IMR-90 (cell line): Measurements from ENCODE around the gene FRMD4B. TPM values are rescaled to one million over a fixed set of nuclear protein-coding genes. Genes with fewer than 3 reads are reported as not detected.

Experiments used
- ATAC-seq: fragments of 200-7000 bp; cut with Tn5 transposase; 2 replicates; pipeline ENCODE4 v1.9.1; 2020; ENCODE audit warnings: low read depth, mild to moderate bottlenecking, moderate library complexity
- BruUV-seq: library from RNA; stranded (reverse); fragments of 400-500 nt; replicated peaks from 2 replicates; lab custom pipeline; 2021; lab: Mats Ljungman, UMichigan
- CTCF ChIA-PET: fragments of 300-600 bp; formaldehyde crosslinking; extraction: SDS; loops from one replicate; lab custom pipeline; 2021; ENCODE audit warnings: antibody characterized with exemption; lab: Yijun Ruan, JAX
- POLR2A ChIA-PET: fragments of 300-600 bp; sonication (Branson Sonifier 250); formaldehyde crosslinking; loops from one replicate; lab custom pipeline; 2022; ENCODE audit warnings: antibody characterized with exemption; ENCODE audit not compliant: unreplicated experiment; lab: Charles Lee
- DNase-seq: peaks from one replicate; pipeline ENCODE4 v3.0.0; 2013
- H2AFZ ChIP-seq: replicated peaks from 2 replicates; pipeline ENCODE3; 2013; ENCODE audit warnings: low read length, mild to moderate bottlenecking; ENCODE audit not compliant: poor library complexity
- H2AK5ac ChIP-seq: 2 replicates; pipeline ENCODE4 v1.6.1; 2013; ENCODE audit warnings: low read depth, low read length, inconsistent platforms
- H2AK9ac ChIP-seq: replicated peaks from 2 replicates; pipeline ENCODE3; 2013; ENCODE audit warnings: mild to moderate bottlenecking, low read depth, low read length, moderate library complexity; ENCODE audit not compliant: poor library complexity
- H2BK120ac ChIP-seq: 2 replicates; pipeline ENCODE4 v1.6.1; 2013; ENCODE audit warnings: low read depth, low read length, inconsistent platforms
- H2BK15ac ChIP-seq: 3 replicates; pipeline ENCODE4 v1.6.1; 2013; ENCODE audit warnings: low read depth, low read length, inconsistent platforms
- H2BK20ac ChIP-seq: 2 replicates; pipeline ENCODE4 v1.6.1; 2013; ENCODE audit warnings: low read depth, mild to moderate bottlenecking, inconsistent platforms, low read length, moderate library complexity
- H2BK5ac ChIP-seq: 2 replicates; pipeline ENCODE4 v1.6.1; 2013; ENCODE audit warnings: mild to moderate bottlenecking, low read depth, low read length, inconsistent platforms; ENCODE audit not compliant: poor library complexity, severe bottlenecking
- H3K14ac ChIP-seq: replicated peaks from 2 replicates; pipeline ENCODE4 v1.6.1; 2013; ENCODE audit warnings: low read depth, low read length, inconsistent platforms
- H3K18ac ChIP-seq: 2 replicates; pipeline ENCODE4 v1.6.1; 2013; ENCODE audit warnings: low read depth, low read length, control low read depth
- H3K23ac ChIP-seq: 2 replicates; pipeline ENCODE4 v1.6.1; 2013; ENCODE audit warnings: low read depth, low read length, inconsistent platforms
- H3K27ac ChIP-seq: 2 replicates; pipeline ENCODE4 v1.5.1; 2013; ENCODE audit warnings: mild to moderate bottlenecking, control low read depth, low read length; ENCODE audit not compliant: insufficient read depth
- H3K27me3 ChIP-seq: 2 replicates; pipeline ENCODE4 v1.6.1; 2013; ENCODE audit warnings: low read length; ENCODE audit not compliant: control insufficient read depth, insufficient read depth
- H3K36me3 ChIP-seq: 2 replicates; pipeline ENCODE4 v1.6.1; 2013; ENCODE audit warnings: low read length, mixed read lengths; ENCODE audit not compliant: control insufficient read depth, insufficient read depth
- H3K4ac ChIP-seq: 2 replicates; pipeline ENCODE4 v1.6.1; 2013; ENCODE audit warnings: low read depth, low read length, inconsistent platforms
- H3K4me1 ChIP-seq: 2 replicates; pipeline ENCODE4 v1.6.1; 2013; ENCODE audit warnings: low read length, mixed read lengths; ENCODE audit not compliant: control insufficient read depth, insufficient read depth
- H3K4me2 ChIP-seq: 2 replicates; pipeline ENCODE4 v1.6.1; 2013; ENCODE audit warnings: low read depth, mild to moderate bottlenecking, control low read depth, low read length, moderate library complexity
- H3K4me3 ChIP-seq: 2 replicates; pipeline ENCODE4 v1.5.1; 2013; ENCODE audit warnings: low read depth, mild to moderate bottlenecking, control low read depth, low read length, moderate library complexity; ENCODE audit not compliant: insufficient read depth
- H3K56ac ChIP-seq: 2 replicates; pipeline ENCODE4 v1.6.1; 2013; ENCODE audit warnings: low read length, inconsistent platforms; ENCODE audit not compliant: insufficient read depth; ENCODE audit errors: extremely low read depth
- H3K79me1 ChIP-seq, 2 experiments: 2 replicates each; pipeline ENCODE4 v1.6.1; 2013; ENCODE audit warnings: low read length in 2 of 2, inconsistent platforms in 1 of 2, low read depth in 1 of 2
- H3K9ac ChIP-seq: 2 replicates; pipeline ENCODE4 v1.6.1; 2013; ENCODE audit warnings: low read depth, low read length, control low read depth
- H3K9me1 ChIP-seq: 2 replicates; pipeline ENCODE4 v1.6.1; 2013; ENCODE audit warnings: low read length, inconsistent platforms; ENCODE audit not compliant: insufficient read depth
- H3K9me3 ChIP-seq: 2 replicates; pipeline ENCODE4 v1.6.1; 2013; ENCODE audit warnings: low read length; ENCODE audit not compliant: control insufficient read depth, insufficient read depth
- H4K20me1 ChIP-seq: 2 replicates; pipeline ENCODE4 v1.6.1; 2013; ENCODE audit warnings: low read length, inconsistent platforms; ENCODE audit not compliant: insufficient read depth
- H4K5ac ChIP-seq: 2 replicates; pipeline ENCODE4 v1.6.1; 2013; ENCODE audit warnings: mild to moderate bottlenecking, low read depth, low read length, control low read depth
- H4K8ac ChIP-seq, 2 experiments: 2 replicates each; pipeline ENCODE4 v1.6.1; 2013; ENCODE audit warnings: low read depth in 2 of 2, low read length in 2 of 2, control low read depth in 1 of 2, inconsistent platforms in 1 of 2
- H4K91ac ChIP-seq: 2 replicates; pipeline ENCODE4 v1.6.1; 2013; ENCODE audit warnings: low read depth, low read length, inconsistent platforms; ENCODE audit not compliant: insufficient read depth
- ELK1 ChIP-seq: fragments of 150-350 bp; IDR thresholded peaks from 2 replicates; pipeline ENCODE4 v1.6.1; 2016; ENCODE audit warnings: low read depth, mild to moderate bottlenecking, low read length, moderate library complexity, borderline replicate concordance
- FOS ChIP-seq: fragments of 150-350 bp; IDR thresholded peaks from 2 replicates; pipeline ENCODE4 v1.6.1; 2016; ENCODE audit warnings: low read depth, low read length
- MAFK ChIP-seq: IDR thresholded peaks from 2 replicates; pipeline ENCODE4 v1.6.1; 2012; ENCODE audit warnings: low read depth, low read length, improper control_type of control experiment
- MXI1 ChIP-seq: IDR thresholded peaks from 2 replicates; pipeline ENCODE4 v1.6.1; 2012; ENCODE audit warnings: low read depth, mild to moderate bottlenecking, low read length, moderate library complexity, borderline replicate concordance
- NFE2L2 ChIP-seq: fragments of 150-350 bp; IDR thresholded peaks from 2 replicates; pipeline ENCODE4 v1.6.1; 2016; ENCODE audit warnings: low read depth, mild to moderate bottlenecking, low read length
- SMC3 ChIP-seq: fragments of 150-350 bp; IDR thresholded peaks from 2 replicates; pipeline ENCODE4 v1.6.1; 2016; ENCODE audit warnings: low read depth, mild to moderate bottlenecking, antibody characterized with exemption, low read length, moderate library complexity
- USF2 ChIP-seq: fragments of 150-350 bp; IDR thresholded peaks from 2 replicates; pipeline ENCODE4 v1.6.1; 2017; ENCODE audit warnings: mild to moderate bottlenecking, antibody characterized with exemption, low read length, low read depth
- WGBS, 2 experiments: methylation state at CpG; one replicate each; pipeline versions ENCODE4 v1.1.5 to v1.1.7; 2013; ENCODE audit warnings: missing lambda C conversion rate in 2 of 2; ENCODE audit not compliant: insufficient read length in 1 of 2; ENCODE audit errors: extremely low coverage in 2 of 2; 5-methylcytosine and 5-hydroxymethylcytosine counted together
- dilution Hi-C: fragments of 300-500 bp; cut with HindIII; formaldehyde crosslinking; loops from one replicate; pipeline ENCODE4 v1.14.3; 2018; ENCODE audit warnings: low sequenced_read_pairs; ENCODE audit not compliant: unreplicated experiment
- in situ Hi-C: fragments of 300-500 bp; cut with MboI; formaldehyde crosslinking; loops from 3 replicates; pipeline ENCODE4 v1.14.3; 2019; ENCODE audit warnings: low sequenced_read_pairs, inconsistent platforms, mixed read lengths
- intact Hi-C: fragments of 100-400 bp; cut with micrococcal nuclease; formaldehyde crosslinking; loops from 2 replicates; pipeline ENCODE4 v1.10.0; 2022
- polyA plus RNA-seq, 3 experiments: library from polyadenylated mRNA; depleted of rRNA; stranded (reverse); fragments of >200 nt; gene quantifications; 2 replicates each; pipeline ENCODE4 v1.2.3, GENCODE V29; 2012; ENCODE audit warnings: low replicate concordance in 1 of 3
- total RNA-seq: library from RNA; depleted of rRNA; stranded (reverse); fragments of >200 nt; gene quantifications from 2 replicates; pipeline ENCODE4 v1.2.3, GENCODE V29; 2012

Gene FRMD4B
- total and polyA plus RNA-seq, 2 of the 4 experiments (the other 2 are of a cell fraction), result 0.14 to 0.36 TPM

GRCh38 chr3:69250014-69250413 lies 135.9 kb downstream of the FRMD4B start:
- no peak overlapping the region for H2BK5ac ChIP-seq
- ATAC-seq, result no peak
- no peak overlapping the region for H3K4ac ChIP-seq
- H3K18ac ChIP-seq, result no peak overlapping the region
- dilution Hi-C loops (no loop called here), intact Hi-C loops (no loop called here), in situ Hi-C loops (no loop called here)
- CTCF ChIA-PET, result no interaction called here
- H2AK5ac ChIP-seq, result no peak overlapping the region
- no peak overlapping the region for H3K14ac ChIP-seq
- H4K20me1 ChIP-seq, result no peaks in the 10 kb centered on the region
- H2BK120ac ChIP-seq, result no peak overlapping the region
- H3K27me3 ChIP-seq, result peaks cover 38% of the 10 kb centered on the region
- H3K79me1 ChIP-seq, result no peaks in the 10 kb centered on the region
- BruUV-seq, result no TSS peak
- H3K36me3 ChIP-seq, result no peaks in the 10 kb centered on the region
- H3K9me3 ChIP-seq, result 0 out of 2 replicates have a peak, but pooled peaks cover 2% of the 10 kb centered on the region
- DNase-seq, result no peak
- H3K4me1 ChIP-seq, result no peaks in the 10 kb centered on the region
- TF ChIP-seq USF2 (no peak), ELK1 (no peak), FOS (no peak), MXI1 (no peak), MAFK (no peak), SMC3 (no peak), NFE2L2 (no peak)
- POLR2A ChIA-PET, result no interaction called here
- H4K8ac ChIP-seq, result no peak overlapping the region
- no peak overlapping the region for H3K23ac ChIP-seq
- H2BK20ac ChIP-seq, result no peak overlapping the region
- no peak overlapping the region for H3K4me3 ChIP-seq
- no peak overlapping the region for H2AK9ac ChIP-seq
- H2AFZ ChIP-seq, result no peak overlapping the region
- no peak overlapping the region for H3K4me2 ChIP-seq
- no peak overlapping the region for H3K27ac ChIP-seq
- no peak overlapping the region for H4K5ac ChIP-seq
- no peak overlapping the region for H3K56ac ChIP-seq
- no peak overlapping the region for H2BK15ac ChIP-seq
- WGBS, 2 experiments, result 48% methylated on average over 3 of the region's 8 CpGs; no CpG with 5 or more reads in 1 of the 2 experiments
- no peaks in the 10 kb centered on the region for H3K9me1 ChIP-seq
- H3K9ac ChIP-seq, result no peak overlapping the region
- H4K91ac ChIP-seq, result no peak overlapping the region
